Stimulated activated CD8-positive, alpha-beta memory T cell treated with anti-CD3 and anti-CD28 coated beads, Interleukin-12 subunit alpha, Interleukin-12 subunit beta, amount 100 ng/mL, for 1 hour (primary cell): Measurements from ENCODE around the gene PIPOX.

Experiments used
- DNase-seq: peaks from one replicate; pipeline ENCODE4 v3.0.0-alpha.2; 2020; ENCODE audit warnings: low read depth

The PIPOX gene

DNA sequence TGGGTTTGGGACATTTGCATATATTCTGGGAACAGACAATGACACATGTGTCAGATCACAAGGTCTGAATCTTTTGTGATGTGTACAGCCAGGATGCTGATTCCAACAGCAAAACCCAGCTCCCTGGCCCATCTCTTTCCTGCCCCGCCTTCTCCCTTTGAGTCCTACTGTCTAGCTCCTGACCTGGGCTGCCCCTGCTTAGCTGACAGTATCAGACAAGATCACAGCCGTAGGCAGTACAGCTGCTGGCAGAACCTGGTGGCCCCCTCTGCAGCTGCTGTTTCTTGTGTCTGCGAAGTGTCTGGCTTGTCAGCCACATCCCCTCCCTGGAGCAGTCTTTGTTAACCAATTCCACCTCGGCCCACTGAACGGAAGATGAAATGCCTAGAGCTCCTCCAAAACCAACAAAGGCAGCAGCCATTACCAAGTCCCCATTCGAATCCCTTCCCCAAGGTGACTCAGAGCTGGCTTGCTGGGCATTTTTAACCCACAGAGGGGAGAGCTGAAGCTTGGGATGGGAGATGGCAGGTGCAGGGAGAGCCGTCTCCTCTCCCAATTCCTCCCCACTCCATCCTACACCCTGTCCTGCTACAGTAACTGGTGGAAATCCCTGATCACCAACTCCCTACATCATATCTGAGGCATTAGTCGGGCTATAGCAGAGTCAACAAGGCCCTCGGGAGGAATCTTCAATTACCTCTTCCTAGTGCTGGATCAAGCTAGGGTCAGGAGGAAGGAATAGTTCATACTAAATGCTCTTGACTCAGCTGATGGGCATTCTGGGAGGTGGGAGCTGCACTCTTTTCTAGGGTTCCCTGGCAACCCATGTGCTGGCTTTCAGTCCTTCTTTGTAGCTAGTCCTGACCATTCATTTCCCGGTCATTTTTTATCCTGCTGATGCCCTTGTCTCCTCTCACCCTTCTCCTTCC is 5.8 kb downstream of the PIPOX start:
- no peak for DNase-seq

DNA sequence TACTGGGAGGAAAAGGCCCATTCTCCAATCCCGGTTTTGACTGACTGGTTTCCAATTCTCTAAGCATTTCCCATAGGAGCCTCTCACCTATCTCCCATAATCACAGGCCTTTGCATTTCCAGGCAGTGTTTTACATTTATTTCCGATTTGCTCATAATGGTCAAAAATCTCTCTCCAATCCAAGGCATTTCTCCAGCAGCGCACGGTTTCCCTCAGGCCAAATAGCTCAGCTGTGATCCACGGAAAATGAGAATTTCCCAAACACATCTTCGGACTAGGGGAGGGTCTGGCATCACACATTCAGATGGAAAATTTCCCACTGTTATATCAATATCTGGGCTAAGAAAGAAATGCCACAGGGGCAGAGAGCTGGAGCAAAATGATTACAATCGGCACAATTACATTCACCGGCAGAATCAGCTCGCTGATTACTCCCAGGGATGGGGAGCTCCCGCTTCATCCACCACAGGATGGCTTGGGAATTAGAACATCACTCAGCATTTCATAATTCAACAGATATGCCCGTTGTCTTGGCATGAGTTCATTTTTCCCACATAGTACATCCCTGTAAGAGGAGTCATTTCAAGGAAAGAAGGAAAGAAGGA is 6.7 kb downstream of the PIPOX start:
- DNase-seq, result no peak

DNA sequence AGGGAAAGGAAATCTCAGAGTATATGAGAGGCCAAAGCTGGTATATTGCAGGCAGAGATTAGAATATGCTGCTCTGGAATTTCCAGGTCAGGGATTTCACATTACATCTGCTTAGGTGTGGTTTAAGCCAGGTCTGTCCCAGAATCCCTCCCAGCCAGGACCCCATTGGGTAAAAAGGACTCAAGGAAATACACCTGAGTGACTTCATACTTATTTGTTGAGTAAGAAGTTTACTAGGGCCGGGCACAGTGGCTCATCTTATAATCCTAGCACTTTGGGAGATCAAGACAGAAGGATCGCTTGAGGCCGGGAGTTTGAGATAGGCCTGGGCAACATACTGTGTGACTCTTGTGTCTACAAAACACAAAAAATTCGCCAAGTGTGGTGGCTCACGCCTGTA is 7.2 kb downstream of the PIPOX start:
- DNase-seq, result no peak

DNA sequence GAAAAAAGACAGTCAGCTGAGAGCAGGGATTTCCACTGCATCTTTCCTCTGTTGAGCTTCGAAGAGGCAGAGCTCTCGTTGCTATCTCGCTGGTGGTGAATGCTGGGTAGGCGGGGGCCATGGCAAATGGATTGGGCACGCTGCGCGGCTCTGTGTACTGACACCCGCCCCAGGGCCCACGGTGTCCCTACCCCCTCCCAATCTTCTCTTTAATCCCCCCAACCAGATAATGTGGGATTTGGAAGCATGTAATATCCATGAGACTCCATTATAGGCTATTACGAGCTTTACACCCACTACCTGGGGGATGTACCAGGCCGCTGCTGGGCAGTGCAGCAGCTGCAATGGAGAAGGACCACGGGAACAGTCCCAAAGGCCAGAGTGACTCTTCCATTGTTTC is 8.3 kb downstream of the PIPOX start:
- DNase-seq, result no peak

DNA sequence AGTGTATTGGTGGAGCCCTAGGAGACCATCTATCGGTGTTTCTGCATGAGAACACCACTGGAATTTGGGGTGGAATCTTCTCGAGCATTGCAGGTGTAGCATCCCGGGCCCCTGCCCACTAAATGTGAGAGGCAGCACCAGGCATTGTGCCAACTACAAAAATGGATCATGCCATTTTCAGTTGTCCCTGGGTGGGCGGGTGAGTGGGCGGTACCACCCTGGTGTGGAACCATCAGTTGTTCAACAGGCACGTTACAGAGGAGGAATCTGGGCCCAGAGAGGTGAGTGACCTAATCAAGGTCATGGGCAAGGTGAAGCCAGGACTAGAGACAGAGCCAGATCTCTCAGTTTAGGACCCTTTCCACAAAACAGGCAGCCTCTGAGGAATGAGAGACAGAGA is 8.8 kb downstream of the PIPOX start:
- no peak for DNase-seq

DNA sequence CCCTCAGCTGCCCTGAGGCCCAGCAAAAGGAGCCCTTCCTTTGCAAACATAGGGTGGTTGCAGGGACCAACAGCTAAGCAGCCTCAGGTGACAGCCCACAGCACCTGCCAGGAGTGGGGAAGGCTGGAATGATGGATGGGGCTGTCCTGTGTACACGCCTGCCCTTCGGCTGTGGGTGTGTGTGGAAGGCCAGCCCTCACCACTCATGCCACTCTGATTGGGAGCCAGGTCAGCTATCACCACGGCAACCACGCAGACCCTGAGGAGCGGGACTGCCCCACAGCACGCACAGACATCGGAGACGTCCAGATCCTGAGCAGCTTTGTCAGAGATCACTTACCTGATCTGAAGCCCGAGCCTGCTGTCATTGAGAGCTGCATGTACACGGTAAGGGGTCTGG is 11.9 kb downstream of the PIPOX start:
- no peak for DNase-seq

DNA sequence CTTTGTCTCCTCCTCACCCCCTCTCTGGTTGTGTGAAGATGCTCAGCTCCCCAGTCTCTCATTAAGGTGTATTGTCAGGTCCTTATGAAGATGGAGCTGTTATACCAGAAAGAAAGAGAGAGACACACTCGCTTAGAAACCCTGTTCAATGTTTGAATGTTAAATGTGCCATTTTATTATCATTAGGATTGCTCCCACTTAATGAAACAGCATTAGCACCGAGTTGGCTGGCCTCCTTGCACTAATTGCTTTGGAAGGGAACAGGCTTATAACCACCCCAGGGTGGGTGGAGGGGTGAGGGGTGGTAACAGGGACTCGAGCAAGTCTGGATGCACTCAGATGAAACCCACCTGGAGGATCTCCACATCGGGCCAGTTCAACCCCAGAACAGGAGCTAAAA is 14.4 kb downstream of the PIPOX start:
- DNase-seq, result no peak

DNA sequence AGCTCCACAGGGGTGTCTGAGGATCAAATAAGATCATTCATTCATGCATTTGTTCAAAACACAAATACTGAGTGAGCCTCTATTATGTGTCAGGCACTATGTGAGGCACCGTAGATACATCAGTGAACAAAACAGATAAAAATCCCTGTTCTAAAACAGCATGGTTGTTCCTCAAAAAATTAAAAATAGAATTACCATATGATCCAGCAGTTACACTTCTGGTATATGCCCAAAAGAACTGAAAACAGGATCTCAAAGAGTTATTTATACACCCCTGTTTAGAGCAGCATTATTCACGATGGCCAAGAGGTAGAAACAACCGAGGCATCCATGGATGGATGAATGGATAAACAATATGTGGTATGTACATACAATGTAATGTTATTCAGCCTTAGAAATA is 15.4 kb downstream of the PIPOX start:
- no peak for DNase-seq

DNA sequence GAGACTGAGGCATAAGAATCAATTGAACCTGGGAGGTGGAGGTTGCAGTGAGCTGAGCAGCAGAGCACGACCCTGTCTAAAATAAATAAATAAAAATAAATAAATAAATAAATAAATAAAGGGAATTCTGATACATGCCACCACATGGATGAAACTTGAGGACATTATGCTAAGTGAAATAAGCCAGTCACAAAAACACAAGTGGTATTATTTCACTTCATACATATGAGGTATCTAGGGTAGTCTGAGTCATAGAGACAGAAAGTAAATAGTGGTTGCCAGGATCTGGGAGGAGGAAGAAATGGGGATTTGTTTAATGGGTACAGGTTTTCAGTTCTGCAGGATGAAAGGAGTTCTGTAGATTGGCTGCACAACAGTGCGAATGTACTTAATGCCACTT is 16.3 kb downstream of the PIPOX start:
- no peak for DNase-seq

DNA sequence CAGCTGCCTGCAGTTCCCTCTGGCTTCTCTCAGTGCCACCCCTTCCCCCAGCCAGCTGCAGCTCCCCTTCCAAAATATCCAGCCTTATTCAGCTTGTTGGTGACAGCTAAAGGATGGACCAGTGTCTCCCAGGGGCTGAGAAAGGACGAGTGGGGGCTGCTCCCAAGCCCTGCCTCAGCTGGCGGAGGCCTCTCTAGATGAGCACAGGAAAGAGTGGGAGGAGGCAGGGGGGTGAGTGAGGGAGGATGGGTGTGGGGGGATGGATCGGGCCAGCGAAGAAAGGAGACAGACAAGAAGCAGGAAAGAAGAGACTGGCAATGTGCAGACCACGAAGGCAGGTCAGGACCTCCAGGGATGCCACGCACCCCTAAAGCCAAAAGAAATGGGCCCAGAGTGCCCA is 17.5 kb downstream of the PIPOX start:
- DNase-seq, result no peak

DNA sequence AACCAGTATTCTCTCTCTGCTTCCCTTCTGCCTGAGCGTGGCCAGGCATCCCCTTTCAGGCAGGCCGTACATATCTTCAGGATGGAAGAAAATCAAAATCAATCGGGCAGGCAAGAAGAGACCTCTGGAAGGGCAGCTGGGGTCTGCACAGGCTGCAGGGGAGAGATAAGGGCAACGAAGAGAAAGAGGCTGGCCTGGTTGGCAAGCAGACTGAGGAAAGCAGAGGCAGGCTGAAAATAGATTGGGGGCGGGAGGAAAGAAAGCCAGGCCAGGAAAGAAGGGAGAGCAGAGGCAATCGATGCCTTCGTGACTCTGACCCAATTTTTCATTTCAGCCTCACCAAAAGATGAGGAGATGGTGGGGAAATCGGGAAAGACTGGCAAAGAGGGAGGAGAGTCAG is 18.1 kb downstream of the PIPOX start:
- no peak for DNase-seq

DNA sequence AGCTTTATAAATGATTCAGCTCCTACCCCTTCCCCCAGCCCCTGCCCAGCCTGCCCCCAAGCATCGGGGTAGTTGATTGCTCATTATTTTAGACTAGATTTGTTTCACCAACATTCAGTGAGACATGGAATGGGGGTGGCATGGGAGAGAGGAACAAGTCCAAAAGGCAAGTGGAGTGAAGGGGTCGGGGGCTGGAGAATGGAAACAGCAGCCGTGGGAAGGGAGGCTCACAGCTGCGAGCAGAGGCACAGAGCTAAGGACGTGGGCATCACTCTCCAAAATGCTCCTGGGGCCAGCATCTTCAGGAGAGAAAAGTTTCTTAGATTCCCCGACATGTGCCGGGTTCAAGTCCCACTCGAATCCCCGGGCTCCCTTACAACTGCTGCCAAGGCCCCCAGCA is 19.3 kb downstream of the PIPOX start:
- no peak for DNase-seq

DNA sequence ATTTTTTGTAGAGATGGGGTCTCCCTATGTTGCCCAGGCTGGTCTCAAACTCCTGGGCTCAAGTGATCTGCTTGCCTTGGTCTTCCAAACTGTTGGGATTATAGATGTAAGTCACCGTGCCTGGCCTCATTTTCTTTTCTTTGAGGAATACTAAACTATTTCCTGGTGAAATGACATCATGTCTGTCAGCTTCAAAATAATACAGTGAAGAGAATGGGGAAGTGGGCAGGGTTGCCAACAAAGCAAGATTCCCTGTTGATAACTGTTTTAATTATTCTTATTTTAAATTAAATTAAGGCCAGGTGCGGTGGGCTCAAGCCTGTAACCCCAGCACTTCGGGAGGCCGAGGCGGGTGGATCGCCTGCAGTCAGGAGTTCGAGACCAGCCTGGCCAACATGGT is 21.1 kb downstream of the PIPOX start:
- no peak for DNase-seq

DNA sequence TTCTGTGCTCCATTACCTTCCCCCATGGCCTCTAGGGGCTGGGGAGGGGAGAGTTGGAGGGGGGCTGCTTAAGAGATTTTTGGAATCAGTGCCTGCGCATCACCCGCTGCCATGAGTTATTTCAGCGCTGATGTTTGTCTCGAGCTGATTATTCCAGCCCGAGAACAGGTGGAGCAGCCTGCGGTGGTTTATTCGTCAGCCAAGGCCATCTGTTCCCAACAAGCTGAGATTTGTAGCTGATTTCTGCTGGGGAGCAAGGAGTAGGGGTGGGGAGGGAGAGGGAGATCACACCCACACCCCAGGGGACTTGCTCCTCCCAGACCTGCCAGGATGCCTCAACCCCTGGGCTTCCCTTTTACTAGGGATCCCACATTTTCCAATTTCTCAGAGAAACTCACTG is 23.1 kb downstream of the PIPOX start:
- DNase-seq, result no peak

DNA sequence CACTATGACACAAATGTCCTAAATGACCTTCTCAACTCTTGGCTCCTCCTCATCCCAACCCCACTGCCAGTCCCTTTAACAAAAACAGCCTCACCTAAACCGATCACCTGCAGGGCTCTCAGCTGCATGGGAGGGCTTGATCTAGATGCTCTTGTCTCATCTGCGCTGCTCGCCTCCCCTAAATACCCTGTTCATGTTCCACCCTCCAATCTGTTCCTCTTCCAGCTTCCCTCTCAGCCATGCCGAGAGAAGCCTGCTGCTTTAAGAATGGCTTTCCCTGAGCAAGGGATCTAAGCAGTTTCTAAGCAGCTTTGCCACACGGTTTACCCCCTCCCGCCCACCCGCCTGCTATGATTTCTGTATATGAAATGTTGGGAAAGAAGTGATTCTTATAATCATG is 23.7 kb downstream of the PIPOX start:
- no peak for DNase-seq

DNA sequence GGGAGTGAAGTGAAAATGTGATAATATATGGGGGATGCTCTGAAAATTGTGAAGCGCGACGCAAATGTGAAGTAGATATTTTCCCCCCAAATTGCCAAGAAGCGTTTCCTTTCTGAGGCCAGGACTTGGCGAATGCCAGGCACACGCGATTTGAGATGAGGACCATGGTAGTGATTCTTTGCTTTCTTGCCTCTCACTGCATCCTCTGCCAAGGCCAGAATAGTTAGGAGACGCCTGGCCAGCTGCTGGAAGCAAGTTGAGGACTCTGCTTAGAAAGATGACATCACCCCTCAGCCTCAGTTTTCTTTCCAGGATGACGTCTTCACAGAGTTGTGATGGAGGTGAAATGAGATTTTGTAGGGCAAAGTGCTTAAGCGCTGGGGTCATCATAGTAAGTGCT is 25.9 kb downstream of the PIPOX start:
- DNase-seq, result no peak

DNA sequence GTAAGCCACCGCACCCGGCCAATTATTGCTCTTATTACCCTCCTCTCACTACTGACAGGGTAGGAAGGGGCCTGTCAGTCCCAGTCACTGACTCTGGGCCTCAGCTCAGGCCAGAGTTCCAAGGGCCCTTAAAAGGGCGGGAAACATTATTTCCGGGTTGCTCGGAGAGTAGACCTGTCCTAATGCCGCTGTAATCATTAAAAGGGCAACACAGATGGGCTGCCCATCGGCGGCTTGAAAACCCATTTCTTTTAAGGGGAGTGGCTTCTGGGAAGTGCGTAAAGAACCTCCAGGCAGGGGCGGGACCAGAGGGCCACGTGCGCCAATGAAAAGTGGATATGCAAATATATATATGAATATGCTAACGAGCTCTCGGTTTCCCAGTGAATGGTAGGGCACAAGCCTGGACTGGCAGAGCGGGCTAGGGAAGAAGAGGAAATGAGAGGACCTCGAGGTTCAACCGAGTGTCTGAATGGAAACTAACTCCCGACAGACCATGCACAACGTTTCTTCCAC is 26.6 kb downstream of the PIPOX start:
- DNase-seq, result no peak

DNA sequence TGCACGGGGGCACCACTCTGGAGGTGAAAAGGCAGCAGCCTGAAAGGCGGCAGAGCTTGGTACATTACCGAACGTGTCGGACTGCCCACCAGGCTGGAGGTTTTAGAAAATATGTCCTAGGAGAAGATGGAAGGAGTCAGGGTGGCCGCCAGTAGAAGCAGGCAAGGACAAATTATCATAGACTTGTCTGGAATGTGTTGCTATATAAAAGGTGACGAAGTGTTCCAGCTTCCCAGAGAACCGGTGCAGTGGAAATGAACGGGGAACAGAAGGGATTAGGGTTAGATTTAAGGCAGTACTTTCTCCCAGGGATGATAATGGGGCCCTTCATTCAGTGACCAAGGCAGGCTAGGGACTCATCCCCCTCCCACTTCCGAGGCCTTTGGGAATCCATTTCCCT is 27.4 kb downstream of the PIPOX start:
- DNase-seq, result no peak

DNA sequence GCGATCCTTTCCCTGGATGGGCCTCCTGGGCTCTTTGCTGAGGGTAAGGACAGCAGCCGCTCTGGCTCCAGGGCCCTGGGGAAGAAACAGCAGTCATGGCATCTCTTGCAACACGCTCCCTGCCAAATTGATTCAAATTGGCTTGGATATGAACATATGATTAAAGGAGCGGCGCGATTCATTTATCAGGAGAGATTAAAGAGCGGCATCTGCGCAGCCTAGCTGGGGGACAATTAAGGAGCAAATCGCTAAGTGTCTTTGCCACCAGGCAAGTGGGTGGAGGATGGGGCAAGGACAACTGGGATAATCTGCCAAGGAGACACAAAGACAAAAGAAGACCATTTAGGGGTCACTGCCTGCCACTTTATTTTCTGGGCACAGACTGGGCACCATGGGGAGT is 27.8 kb downstream of the PIPOX start:
- no peak for DNase-seq

DNA sequence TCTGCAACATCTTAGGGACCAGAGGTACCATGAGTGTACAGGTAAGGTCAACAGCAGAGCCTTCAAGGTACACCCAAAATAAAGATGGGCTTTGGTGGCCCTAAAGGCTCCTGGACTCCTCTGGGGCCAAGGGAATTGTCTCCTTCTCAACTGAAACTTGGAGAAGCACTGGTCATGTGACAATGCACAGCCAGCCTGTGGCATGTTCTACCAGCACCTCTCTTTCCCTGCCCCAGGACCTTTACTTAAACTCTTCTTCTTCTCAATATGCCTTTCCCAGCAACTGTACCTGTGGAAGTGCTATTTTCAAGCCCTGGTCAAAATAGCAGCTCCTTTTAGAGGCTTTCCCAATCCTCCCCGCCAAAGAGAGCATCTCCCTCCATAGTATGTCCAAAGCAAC is 28.4 kb downstream of the PIPOX start:
- DNase-seq, result no peak

DNA sequence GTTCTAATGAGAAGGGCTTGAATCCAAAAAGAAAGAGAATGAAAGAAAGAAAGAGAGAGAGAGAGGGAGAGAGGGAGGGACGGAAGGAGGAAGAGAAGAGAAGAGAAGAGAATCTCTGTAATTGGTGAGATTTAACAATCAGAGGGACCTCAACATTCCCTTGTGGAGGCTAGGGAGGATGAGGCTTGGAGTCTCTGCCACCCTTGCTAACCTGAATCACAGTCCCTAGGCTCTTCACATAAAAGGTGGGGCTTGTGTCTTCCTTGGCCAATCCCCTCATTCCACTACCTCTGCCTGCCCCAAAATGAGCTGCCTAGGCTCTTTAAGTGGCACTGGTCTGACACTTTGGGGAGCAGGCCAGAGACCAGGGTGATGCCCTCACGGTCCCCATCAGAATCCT is 30.1 kb downstream of the PIPOX start:
- no peak for DNase-seq

DNA sequence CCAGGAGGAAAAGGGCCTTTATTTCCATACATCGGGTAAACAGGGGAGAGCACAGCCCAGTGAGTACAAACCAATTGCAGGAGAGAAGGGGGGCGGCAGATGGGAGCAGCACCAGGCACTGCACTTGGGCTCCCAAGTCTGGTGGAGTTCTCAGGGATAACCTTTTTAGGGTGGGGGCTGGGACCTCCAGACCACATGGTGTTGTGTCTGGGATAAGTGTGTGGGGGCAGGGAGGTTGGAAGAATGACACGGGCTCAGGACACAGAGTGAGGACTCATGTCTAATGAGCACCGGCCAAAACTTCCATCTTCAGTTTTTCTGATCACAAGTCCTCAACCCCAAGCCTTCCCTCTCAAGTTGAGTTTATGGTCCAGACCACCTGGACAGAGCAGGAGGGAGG is 30.6 kb downstream of the PIPOX start:
- no peak for DNase-seq

DNA sequence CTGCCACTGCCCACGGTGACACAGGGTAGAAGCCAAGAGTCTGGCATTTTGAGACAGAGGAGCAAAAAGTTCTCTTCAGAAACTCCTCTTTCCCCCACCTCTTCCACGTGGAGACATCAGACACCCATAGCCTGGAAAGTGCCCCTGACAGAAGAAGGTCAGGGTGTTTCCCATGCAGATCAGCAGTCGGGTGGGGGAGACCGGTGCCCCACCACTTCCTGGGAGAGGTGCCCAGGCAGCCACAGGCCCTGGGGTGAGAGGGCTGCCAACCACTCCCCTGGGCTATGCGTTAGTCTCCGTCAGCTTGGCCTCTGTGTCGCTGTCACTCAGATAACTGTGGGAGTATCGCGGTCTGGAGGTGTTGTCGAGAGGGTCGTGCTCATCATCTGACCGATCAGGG is 31.5 kb downstream of the PIPOX start:
- DNase-seq, result no peak

DNA sequence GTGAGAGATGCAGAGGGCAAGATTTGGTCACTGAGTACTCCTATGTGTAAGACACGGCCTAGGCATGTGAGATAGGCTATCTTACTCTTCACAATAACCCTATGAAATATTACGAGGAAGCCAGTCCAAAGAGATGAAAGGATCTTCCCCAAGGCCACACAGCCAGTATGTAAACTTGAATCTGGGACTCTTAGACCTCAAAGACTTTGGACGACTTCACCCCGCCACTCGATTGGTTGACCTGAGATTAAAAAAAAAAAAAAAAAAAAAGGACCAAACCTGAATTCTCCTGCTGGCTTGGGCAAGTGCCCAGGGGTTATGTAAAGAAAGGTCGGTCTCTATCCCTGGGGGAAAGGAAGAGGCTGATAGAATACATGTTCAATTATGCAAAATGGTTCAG is 33.1 kb downstream of the PIPOX start:
- DNase-seq, result no peak
